Right lobe of liver (tissue), 4 donors: Measurements from ENCODE around the gene TMEFF2.

Source experiments
- POLR2A ChIP-seq: fragments of 450-650 bp; IDR thresholded peaks from one replicate; pipeline ENCODE4 v1.6.1; 2017; ENCODE audit warnings: antibody characterized with exemption, mild to moderate bottlenecking
- TF ChIP-seq, protein P1 (sequence below), 4 donors: fragments of 200-600 bp in 3 of 4; fragments of 450-650 bp in 1 of 4; IDR thresholded peaks; one replicate each; pipeline versions ENCODE4 v1.5.1 to v1.8.0; 2016 to 2022; ENCODE audit warnings: antibody characterized with exemption in 4 of 4, mild to moderate bottlenecking in 2 of 4
- donor health status: DM: no; HTN: no; CAD: no.
- donor health status: DM: no; HTN: no; CAD: no.
- donor health status: DM: no; HTN: yes; CAD: no.

DNA sequence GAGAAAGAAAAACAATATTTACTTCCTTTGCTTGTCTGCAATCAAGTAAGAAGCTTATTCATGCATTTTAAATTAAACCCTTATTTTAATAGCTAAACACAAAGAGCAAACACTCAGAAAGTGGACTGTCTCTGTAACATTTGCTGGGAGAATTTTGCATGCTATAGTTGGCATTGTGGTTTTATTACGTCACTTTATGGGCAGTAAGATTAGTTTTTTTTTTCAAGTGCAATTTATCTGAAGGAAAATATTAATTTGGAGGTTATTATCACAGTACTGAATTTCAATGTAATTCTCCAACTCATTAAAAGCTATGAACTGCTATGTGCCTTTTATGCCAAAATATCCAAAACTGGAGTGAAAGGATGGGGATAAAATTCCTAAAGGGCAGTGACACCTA, 103.3 kb downstream of the TMEFF2 start:
- TF ChIP-seq, protein P1, sequence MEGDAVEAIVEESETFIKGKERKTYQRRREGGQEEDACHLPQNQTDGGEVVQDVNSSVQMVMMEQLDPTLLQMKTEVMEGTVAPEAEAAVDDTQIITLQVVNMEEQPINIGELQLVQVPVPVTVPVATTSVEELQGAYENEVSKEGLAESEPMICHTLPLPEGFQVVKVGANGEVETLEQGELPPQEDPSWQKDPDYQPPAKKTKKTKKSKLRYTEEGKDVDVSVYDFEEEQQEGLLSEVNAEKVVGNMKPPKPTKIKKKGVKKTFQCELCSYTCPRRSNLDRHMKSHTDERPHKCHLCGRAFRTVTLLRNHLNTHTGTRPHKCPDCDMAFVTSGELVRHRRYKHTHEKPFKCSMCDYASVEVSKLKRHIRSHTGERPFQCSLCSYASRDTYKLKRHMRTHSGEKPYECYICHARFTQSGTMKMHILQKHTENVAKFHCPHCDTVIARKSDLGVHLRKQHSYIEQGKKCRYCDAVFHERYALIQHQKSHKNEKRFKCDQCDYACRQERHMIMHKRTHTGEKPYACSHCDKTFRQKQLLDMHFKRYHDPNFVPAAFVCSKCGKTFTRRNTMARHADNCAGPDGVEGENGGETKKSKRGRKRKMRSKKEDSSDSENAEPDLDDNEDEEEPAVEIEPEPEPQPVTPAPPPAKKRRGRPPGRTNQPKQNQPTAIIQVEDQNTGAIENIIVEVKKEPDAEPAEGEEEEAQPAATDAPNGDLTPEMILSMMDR (IDR thresholded peaks at IDR 0.05), result no peak
- TF ChIP-seq POLR2A, result no peak
